ENCODE data around the gene ELL. TPM values are rescaled to one million over a fixed set of nuclear protein-coding genes. Genes with fewer than 3 reads are reported as not detected.
"Not testable (repeated sequence)": the region's sequence is repeated elsewhere in the genome, so short reads cannot be mapped to it uniquely, and the experiment has no call there.

The ELL gene
- total and polyA plus RNA-seq, 2 experiments from 2014 or later: 16.4 to 24.2 TPM

- no peaks in the 10 kb centered on the region for H3K27me3 ChIP-seq (replicated peaks; ENCODE audit: insufficient read depth)
- in situ Hi-C loops (cut with MboI): no loop called here
- H3K36me3 ChIP-seq (ENCODE audit: low read depth): no peaks in the 10 kb centered on the region
- H3F3A ChIP-seq (ENCODE audit: insufficient read depth): peaks cover 27% of the 10 kb centered on the region
- no peaks in the 10 kb centered on the region for H3K9me2 ChIP-seq (ENCODE audit: insufficient read depth)
- no peaks in the 10 kb centered on the region for H3K9me3 ChIP-seq (ENCODE audit: low read depth)
- peak overlapping the region; percentile 67 for H2AFZ ChIP-seq
- H3K4me3 ChIP-seq: peak overlapping the region; percentile 67
- H3K9ac ChIP-seq: peak overlapping the region; percentile 94
- peak; percentile 71 for DNase-seq
- peak overlapping the region; percentile 76 for H3K4me2 ChIP-seq (ENCODE audit: unreplicated experiment)
- 22 to 23% methylated on average over 11 of the region's 11 CpGs for WGBS, 2 experiments (ENCODE audit: low coverage in 1 of 2, low lambda C conversion rate in 2 of 2, missing lambda C conversion rate in 2 of 2)
- H3K27ac ChIP-seq: peak overlapping the region; percentile 100
- TF ChIP-seq EZH2phosphoT487 (IDR thresholded peaks at IDR 0.05; ENCODE audit: insufficient read depth, low read depth) (no peak), EZH2 (IDR thresholded peaks at IDR 0.05; ENCODE audit: insufficient read depth, poor library complexity, severe bottlenecking) (no peak)
- H3K4me1 ChIP-seq (ENCODE audit: insufficient read depth): peaks cover 46% of the 10 kb centered on the region
- no peaks in the 10 kb centered on the region for H4K20me1 ChIP-seq (ENCODE audit: insufficient read depth)
- 0 out of 2 replicates have a peak, but pooled peaks cover 3% of the 10 kb centered on the region for H3K79me2 ChIP-seq (ENCODE audit: insufficient read depth)
Observed at GRCh38 chr19:18414504-18415177, 107.2 kb downstream of the ELL start.

GRCh38 chr19:18412610-18413239, 109.1 kb downstream of the ELL start:
- Histone ChIP-seq H3K9ac (no peak overlapping the region), H2AFZ (no peak overlapping the region), H3K27me3 (replicated peaks; ENCODE audit: insufficient read depth) (no peaks in the 10 kb centered on the region), H3K9me2 (ENCODE audit: insufficient read depth) (no peaks in the 10 kb centered on the region), H3F3A (ENCODE audit: insufficient read depth) (peaks cover 16% of the 10 kb centered on the region), H4K20me1 (ENCODE audit: insufficient read depth) (no peaks in the 10 kb centered on the region), H3K9me3 (ENCODE audit: low read depth) (no peaks in the 10 kb centered on the region), H3K4me3 (no peak overlapping the region), H3K4me2 (ENCODE audit: unreplicated experiment) (no peak overlapping the region), H3K79me2 (ENCODE audit: insufficient read depth) (no peaks in the 10 kb centered on the region), H3K36me3 (ENCODE audit: low read depth) (no peaks in the 10 kb centered on the region), H3K4me1 (ENCODE audit: insufficient read depth) (peaks cover 33% of the 10 kb centered on the region), H3K27ac (no peak overlapping the region)
- 61 to 65% methylated on average over 15 to 16 of the region's 16 CpGs for WGBS, 2 experiments (ENCODE audit: low coverage in 1 of 2, low lambda C conversion rate in 2 of 2, missing lambda C conversion rate in 2 of 2)
- in situ Hi-C loops (cut with MboI): no loop called here
- TF ChIP-seq EZH2 (IDR thresholded peaks at IDR 0.05; ENCODE audit: insufficient read depth, poor library complexity, severe bottlenecking): no peak
- TF ChIP-seq EZH2phosphoT487 (IDR thresholded peaks at IDR 0.05; ENCODE audit: insufficient read depth, low read depth): no peak
- DNase-seq: no peak

- Histone ChIP-seq H3K4me2 (ENCODE audit: unreplicated experiment) (no peak overlapping the region), H4K20me1 (ENCODE audit: insufficient read depth) (no peaks in the 10 kb centered on the region), H3K27ac (no peak overlapping the region), H3K27me3 (replicated peaks; ENCODE audit: insufficient read depth) (no peaks in the 10 kb centered on the region), H3K9ac (no peak overlapping the region), H3K36me3 (ENCODE audit: low read depth) (no peaks in the 10 kb centered on the region), H3F3A (ENCODE audit: insufficient read depth) (no peaks in the 10 kb centered on the region), H3K4me3 (no peak overlapping the region), H3K9me3 (ENCODE audit: low read depth) (no peaks in the 10 kb centered on the region), H3K4me1 (ENCODE audit: insufficient read depth) (peaks cover 6% of the 10 kb centered on the region; the same call in 1 of the 2 replicates), H3K9me2 (ENCODE audit: insufficient read depth) (no peaks in the 10 kb centered on the region), H2AFZ (no peak overlapping the region; the same call in 1 of the 2 replicates), H3K79me2 (ENCODE audit: insufficient read depth) (no peaks in the 10 kb centered on the region)
- no peak for DNase-seq
- no peak for TF ChIP-seq EZH2phosphoT487 (IDR thresholded peaks at IDR 0.05; ENCODE audit: insufficient read depth, low read depth)
- TF ChIP-seq EZH2 (IDR thresholded peaks at IDR 0.05; ENCODE audit: insufficient read depth, poor library complexity, severe bottlenecking): no peak
- WGBS, 2 experiments (ENCODE audit: low coverage in 1 of 2, low lambda C conversion rate in 2 of 2, missing lambda C conversion rate in 2 of 2): 43 to 45% methylated on average over 10 of the region's 10 CpGs
- in situ Hi-C loops (cut with MboI): no loop called here
Observed at GRCh38 chr19:18408053-18408476, 113.8 kb downstream of the ELL start.

GRCh38 chr19:18406749-18407148, 115.1 kb downstream of the ELL start:
- Histone ChIP-seq H3K4me1 (ENCODE audit: insufficient read depth) (peaks cover 6% of the 10 kb centered on the region; the same call in 1 of the 2 replicates), H4K20me1 (ENCODE audit: insufficient read depth) (no peaks in the 10 kb centered on the region), H3K9ac (no peak overlapping the region), H3K4me3 (no peak overlapping the region), H3K79me2 (ENCODE audit: insufficient read depth) (no peaks in the 10 kb centered on the region), H3K27me3 (replicated peaks; ENCODE audit: insufficient read depth) (no peaks in the 10 kb centered on the region), H3K36me3 (ENCODE audit: low read depth) (no peaks in the 10 kb centered on the region), H2AFZ (no peak overlapping the region), H3K27ac (no peak overlapping the region), H3F3A (ENCODE audit: insufficient read depth) (no peaks in the 10 kb centered on the region), H3K9me2 (ENCODE audit: insufficient read depth) (no peaks in the 10 kb centered on the region), H3K4me2 (ENCODE audit: unreplicated experiment) (no peak overlapping the region), H3K9me3 (ENCODE audit: low read depth) (no peaks in the 10 kb centered on the region)
- no peak for DNase-seq
- TF ChIP-seq EZH2 (IDR thresholded peaks at IDR 0.05; ENCODE audit: insufficient read depth, poor library complexity, severe bottlenecking) (no peak), EZH2phosphoT487 (IDR thresholded peaks at IDR 0.05; ENCODE audit: insufficient read depth, low read depth) (no peak)
- 88 to 91% methylated on average over 9 of the region's 9 CpGs for WGBS, 2 experiments (ENCODE audit: low coverage in 1 of 2, low lambda C conversion rate in 2 of 2, missing lambda C conversion rate in 2 of 2)
- in situ Hi-C loops (cut with MboI): no loop called here

- in situ Hi-C loops (cut with MboI); H3K9me2 ChIP-seq (ENCODE audit: insufficient read depth); H3K4me2 ChIP-seq (ENCODE audit: unreplicated experiment); H3K9me3 ChIP-seq (ENCODE audit: low read depth); H3F3A ChIP-seq (ENCODE audit: insufficient read depth); H4K20me1 ChIP-seq (ENCODE audit: insufficient read depth); H3K9ac ChIP-seq; H3K27me3 ChIP-seq (replicated peaks; ENCODE audit: insufficient read depth); H3K4me3 ChIP-seq; H2AFZ ChIP-seq; H3K36me3 ChIP-seq (ENCODE audit: low read depth); DNase-seq; H3K4me1 ChIP-seq (ENCODE audit: insufficient read depth); H3K79me2 ChIP-seq (ENCODE audit: insufficient read depth); H3K27ac ChIP-seq: not testable (repeated sequence)
- 92 to 93% methylated on average over 11 of the region's 11 CpGs for WGBS, 2 experiments (ENCODE audit: low coverage in 1 of 2, low lambda C conversion rate in 2 of 2, missing lambda C conversion rate in 2 of 2)
Observed at GRCh38 chr19:18405754-18406153, 116.1 kb downstream of the ELL start.

- not testable (repeated sequence) for H3K9ac ChIP-seq; H3K9me3 ChIP-seq (ENCODE audit: low read depth); DNase-seq; H3K9me2 ChIP-seq (ENCODE audit: insufficient read depth); H3K4me1 ChIP-seq (ENCODE audit: insufficient read depth); H3K36me3 ChIP-seq (ENCODE audit: low read depth); H3K27me3 ChIP-seq (replicated peaks; ENCODE audit: insufficient read depth); H3K27ac ChIP-seq; H2AFZ ChIP-seq; H3K4me2 ChIP-seq (ENCODE audit: unreplicated experiment); H3K79me2 ChIP-seq (ENCODE audit: insufficient read depth); H3K4me3 ChIP-seq; H4K20me1 ChIP-seq (ENCODE audit: insufficient read depth)
- H3F3A ChIP-seq (ENCODE audit: insufficient read depth): peaks cover 13% of the 10 kb centered on the region
- WGBS, 2 experiments (ENCODE audit: low coverage in 1 of 2, low lambda C conversion rate in 2 of 2, missing lambda C conversion rate in 2 of 2): 76 to 77% methylated on average over 18 of the region's 18 CpGs
- in situ Hi-C loops (cut with MboI): loop anchor here (5.0 kb wide), 1 partner anchor 50 kb away; no protein-coding TSS in a partner anchor
Observed at GRCh38 chr19:18402455-18403248, 119.2 kb downstream of the ELL start.

All from GM23248 (cell line).